HG02943 (cell line): ENCODE data around the gene PEAK1.
"Not testable (repeated sequence)": the region's sequence is repeated elsewhere in the genome, so short reads cannot be mapped to it uniquely, and the experiment has no call there.

ENCODE experiments used
- ATAC-seq: cut with Tn5 transposase; IDR thresholded peaks from one replicate; pipeline ENCODE4 v1.9.1; 2021; ENCODE audit warnings: mild to moderate bottlenecking, low read depth, moderate library complexity; ENCODE audit not compliant: unreplicated experiment

The PEAK1 gene

GRCh38 chr15:77406173-77406759, 13.6 kb downstream of the PEAK1 start:
- not testable (repeated sequence) for ATAC-seq

GRCh38 chr15:77402740-77403379, 17.0 kb downstream of the PEAK1 start:
- no peak for ATAC-seq

- no peak for ATAC-seq
These were observed 19.6 kb downstream of the PEAK1 start for GRCh38 chr15:77400258-77400657.

- no peak for ATAC-seq
These were observed 21.0 kb downstream of the PEAK1 start for GRCh38 chr15:77398927-77399326.

GRCh38 chr15:77396692-77397091, 23.2 kb downstream of the PEAK1 start:
- no peak for ATAC-seq

- no peak for ATAC-seq
These were observed 24.7 kb downstream of the PEAK1 start for GRCh38 chr15:77395013-77395774.

- ATAC-seq, result no peak
These were observed 26.4 kb downstream of the PEAK1 start for GRCh38 chr15:77393471-77393840.

- no peak for ATAC-seq
These were observed 27.0 kb downstream of the PEAK1 start for GRCh38 chr15:77392762-77393470.

GRCh38 chr15:77391372-77391951, 28.4 kb downstream of the PEAK1 start:
- no peak for ATAC-seq

- ATAC-seq, result no peak
These were observed 32.4 kb downstream of the PEAK1 start for GRCh38 chr15:77387365-77388105.

- ATAC-seq, result no peak
These were observed 33.3 kb downstream of the PEAK1 start for GRCh38 chr15:77386626-77387025.

- ATAC-seq, result no peak
These were observed 35.1 kb downstream of the PEAK1 start for GRCh38 chr15:77384589-77385359.

GRCh38 chr15:77384086-77384485, 35.8 kb downstream of the PEAK1 start:
- ATAC-seq, result no peak

GRCh38 chr15:77380033-77380432, 39.9 kb downstream of the PEAK1 start:
- ATAC-seq, result no peak

- no peak for ATAC-seq
These were observed 43.1 kb downstream of the PEAK1 start for GRCh38 chr15:77376770-77377169.

GRCh38 chr15:77375133-77375532, 44.8 kb downstream of the PEAK1 start:
- no peak for ATAC-seq

- ATAC-seq, result no peak
These were observed 46.5 kb downstream of the PEAK1 start for GRCh38 chr15:77373441-77373840.

GRCh38 chr15:77371850-77372563, 47.9 kb downstream of the PEAK1 start:
- no peak for ATAC-seq

GRCh38 chr15:77370580-77370979, 49.3 kb downstream of the PEAK1 start:
- no peak for ATAC-seq
